GM21619 (cell line): ENCODE results near the gene ERFL.
"Not testable (repeated sequence)": the region's sequence is repeated elsewhere in the genome, so short reads cannot be mapped to it uniquely, and the experiment has no call there.

Source experiments
- ATAC-seq: cut with Tn5 transposase; IDR thresholded peaks from one replicate; pipeline ENCODE4 v1.9.1; 2021; ENCODE audit not compliant: unreplicated experiment

ERFL gene

GRCh38 chr19:41914424-41914834 is 13.8 kb downstream of the ERFL start:
- not testable (repeated sequence) for ATAC-seq

GRCh38 chr19:41913538-41914423 is 14.5 kb downstream of the ERFL start:
- ATAC-seq: no peak

GRCh38 chr19:41912899-41913537 is 15.2 kb downstream of the ERFL start:
- no peak for ATAC-seq

- ATAC-seq: no peak
Measured at GRCh38 chr19:41911889-41912731, 16.1 kb downstream of the ERFL start.

- ATAC-seq: no peak
Measured at GRCh38 chr19:41910992-41911888, 17.0 kb downstream of the ERFL start.

GRCh38 chr19:41910240-41910991 is 17.8 kb downstream of the ERFL start:
- ATAC-seq: no peak

GRCh38 chr19:41909706-41910105 is 18.5 kb downstream of the ERFL start:
- no peak for ATAC-seq

- no peak for ATAC-seq
Measured at GRCh38 chr19:41908724-41909464, 19.4 kb downstream of the ERFL start.

- ATAC-seq: no peak
Measured at GRCh38 chr19:41907994-41908615, 20.1 kb downstream of the ERFL start.

- no peak for ATAC-seq
Measured at GRCh38 chr19:41906916-41907680, 21.2 kb downstream of the ERFL start.

GRCh38 chr19:41906271-41906670 is 22.0 kb downstream of the ERFL start:
- ATAC-seq: no peak

- no peak for ATAC-seq
Measured at GRCh38 chr19:41905273-41906002, 22.8 kb downstream of the ERFL start.

GRCh38 chr19:41904118-41904870 is 24.0 kb downstream of the ERFL start:
- ATAC-seq: no peak

GRCh38 chr19:41903193-41903953 is 24.9 kb downstream of the ERFL start:
- ATAC-seq: no peak

GRCh38 chr19:41902594-41902993 is 25.7 kb downstream of the ERFL start:
- ATAC-seq: no peak
